HG02970 (cell line): Measurements from ENCODE around the gene VPS8.

Experiments
- ATAC-seq: cut with Tn5 transposase; IDR thresholded peaks from one replicate; pipeline ENCODE4 v1.9.1; 2021; ENCODE audit warnings: mild to moderate bottlenecking, moderate library complexity, moderate number of reproducible peaks; ENCODE audit not compliant: unreplicated experiment, low FRiP score

The VPS8 gene

GRCh38 chr3:184807549-184807948, 4.4 kb upstream of the VPS8 start:
- ATAC-seq: no peak

GRCh38 chr3:184808021-184808420, 3.9 kb upstream of the VPS8 start:
- no peak for ATAC-seq

- no peak for ATAC-seq
Observed at GRCh38 chr3:184810146-184810545, 1.8 kb upstream of the VPS8 start.

- ATAC-seq: no peak
Observed at GRCh38 chr3:184811034-184811433, 932 bp upstream of the VPS8 start.

- no peak for ATAC-seq
Observed at GRCh38 chr3:184811663-184811998, 335 bp upstream of the VPS8 start.

GRCh38 chr3:184812662-184813042, 686 bp downstream of the VPS8 start:
- peak; percentile 16 for ATAC-seq

GRCh38 chr3:184813357-184813756, 1.4 kb downstream of the VPS8 start:
- no peak for ATAC-seq

- no peak for ATAC-seq
Observed at GRCh38 chr3:184814214-184814613, 2.2 kb downstream of the VPS8 start.

GRCh38 chr3:184815046-184815930, 3.3 kb downstream of the VPS8 start:
- no peak for ATAC-seq

GRCh38 chr3:184816614-184817013, 4.6 kb downstream of the VPS8 start:
- ATAC-seq: no peak

GRCh38 chr3:184820525-184820924, 8.6 kb downstream of the VPS8 start:
- ATAC-seq: no peak

GRCh38 chr3:184821034-184821433, 9.1 kb downstream of the VPS8 start:
- no peak for ATAC-seq

GRCh38 chr3:184822081-184822480, 10.1 kb downstream of the VPS8 start:
- ATAC-seq: no peak

- no peak for ATAC-seq
Observed at GRCh38 chr3:184822654-184823053, 10.7 kb downstream of the VPS8 start.

- no peak for ATAC-seq
Observed at GRCh38 chr3:184823990-184824389, 12.0 kb downstream of the VPS8 start.

- ATAC-seq: no peak
Observed at GRCh38 chr3:184825121-184825820, 13.3 kb downstream of the VPS8 start.

GRCh38 chr3:184827572-184827971, 15.6 kb downstream of the VPS8 start:
- ATAC-seq: no peak

GRCh38 chr3:184832044-184832443, 20.1 kb downstream of the VPS8 start:
- no peak for ATAC-seq

- ATAC-seq: no peak
Observed at GRCh38 chr3:184832903-184833302, 20.9 kb downstream of the VPS8 start.

- ATAC-seq: no peak
Observed at GRCh38 chr3:184836090-184836822, 24.3 kb downstream of the VPS8 start.

GRCh38 chr3:184842433-184842832, 30.5 kb downstream of the VPS8 start:
- no peak for ATAC-seq
